K562 treated with DMSO at 1 percent for 48 hours (cell line): ENCODE data around the gene SMARCD1. TPM values are rescaled to one million over a fixed set of nuclear protein-coding genes. Genes with fewer than 3 reads are reported as not detected.

Experiments
- total RNA-seq: library from RNA; unstranded; fragments of 300-600 nt; gene quantifications from 2 replicates; pipeline ENCODE4 v1.2.3, GENCODE V29; 2022; ENCODE audit warnings: low replicate concordance; ENCODE audit errors: extremely low read depth

Gene SMARCD1
- not detected in 2 replicates for total RNA-seq

GRCh38 chr12:50084775-50085614 is at the start of gene SMARCD1:
TSS of gene SMARCD1 (plus strand) at chr12:50085342. CDS start at chr12:50085370, 28 bp downstream.

GRCh38 chr12:50057000-50057841 is 27.9 kb upstream of the SMARCD1 start, which contains the start of gene ASIC1:
TSS of gene ASIC1 (plus strand) at chr12:50057596. CDS start at chr12:50058767, 1,171 bp downstream.

GRCh38 chr12:50103767-50104321 is 18.7 kb downstream of the SMARCD1 start, which contains the start of gene GPD1:
TSS of gene GPD1 (plus strand) at chr12:50104008. CDS start at chr12:50104051, 43 bp downstream.

GRCh38 chr12:50111693-50112455 is 26.7 kb downstream of the SMARCD1 start, which contains the start of gene COX14:
TSS of gene COX14 (plus strand) at chr12:50112236. CDS start at chr12:50120044, 7,808 bp downstream.

Other genes with a start within 250 kb of the SMARCD1 start
- gene BCDIN3D, start 242.2 kb upstream of the SMARCD1 start, total RNA-seq, result not detected in 2 replicates
- gene FAIM2, start 181.4 kb upstream of the SMARCD1 start, total RNA-seq, result not detected in 2 replicates
- gene AQP2, start 134.6 kb upstream of the SMARCD1 start, total RNA-seq, result not detected in 2 replicates
- not detected in 2 replicates for gene AQP5, start 123.5 kb upstream of the SMARCD1 start, total RNA-seq
- gene AQP6, start 112.4 kb upstream of the SMARCD1 start, total RNA-seq, result not detected in 2 replicates
- not detected in 2 replicates for gene RACGAP1, start 59.8 kb upstream of the SMARCD1 start, total RNA-seq
- gene ASIC1, start 27.7 kb upstream of the SMARCD1 start, total RNA-seq, result not detected in 2 replicates
- gene GPD1, start 18.7 kb downstream of the SMARCD1 start, total RNA-seq, result not detected in 2 replicates
- not detected in 2 replicates for gene COX14, start 26.9 kb downstream of the SMARCD1 start, total RNA-seq
- gene CERS5, start 82.0 kb downstream of the SMARCD1 start, total RNA-seq, result not detected in 2 replicates
- gene LIMA1, start 198.2 kb downstream of the SMARCD1 start, total RNA-seq, result not detected in 2 replicates